Activated CD4-positive, alpha-beta T cell treated with anti-CD3 and anti-CD28 coated beads for 1 hour (primary cell): ENCODE measurements around the gene NEU1.
A peak's percentile ranks its signal among the peaks of the same experiment; 100 is the strongest.
"Not testable (repeated sequence)": the region's sequence is repeated elsewhere in the genome, so short reads cannot be mapped to it uniquely, and the experiment has no call there.

Experiments used
- DNase-seq: peaks from one replicate; pipeline ENCODE4 v3.0.0-alpha.2; 2020

NEU1 gene

GRCh38 chr6:31815025-31815838 lies 47.4 kb downstream of the NEU1 start, which contains the start of the genes HSPA1A and HSPA1L:
Gene HSPA1A (plus strand): TSS chr6:31815543. CDS start chr6:31815757, 214 bp downstream.
Gene HSPA1L (minus strand): TSS chr6:31815283. CDS start chr6:31811972, 3,311 bp downstream.
- DNase-seq, result peak; percentile 54

GRCh38 chr6:31814677-31815024 lies 48.0 kb downstream of the NEU1 start:
- peak; percentile 48 for DNase-seq

GRCh38 chr6:31813465-31813849 lies 49.2 kb downstream of the NEU1 start:
- DNase-seq, result no peak

GRCh38 chr6:31811645-31812044 lies 51.0 kb downstream of the NEU1 start:
- no peak for DNase-seq

GRCh38 chr6:31808599-31808998 lies 54.0 kb downstream of the NEU1 start:
- DNase-seq, result not testable (repeated sequence)
